GM12891 (cell line): ENCODE data around the gene KLB.

Experiments
- PAX5 ChIP-seq: IDR thresholded peaks from 2 replicates; pipeline ENCODE4 v1.6.1; 2011; ENCODE audit warnings: low read length, moderate library complexity, mild to moderate bottlenecking; ENCODE audit not compliant: insufficient read depth, severe bottlenecking
- POLR2A ChIP-seq: IDR thresholded peaks from 2 replicates; pipeline ENCODE4 v1.6.1; 2011; ENCODE audit warnings: low read depth, low read length, control low read depth
- POLR2AphosphoS5 ChIP-seq: IDR thresholded peaks from 2 replicates; pipeline ENCODE4 v1.6.1; 2011; ENCODE audit warnings: low read depth, low read length, control low read depth
- POU2F2 ChIP-seq: IDR thresholded peaks from 2 replicates; pipeline ENCODE4 v1.6.1; 2011; ENCODE audit warnings: low read depth, mild to moderate bottlenecking, control low read depth, low read length, moderate library complexity
- SPI1 ChIP-seq: IDR thresholded peaks from 2 replicates; pipeline ENCODE4 v1.6.1; 2011; ENCODE audit warnings: low read depth, low read length, control low read depth
- TAF1 ChIP-seq: IDR thresholded peaks from 2 replicates; pipeline ENCODE4 v1.6.1; 2011; ENCODE audit warnings: low read depth, low read length, control low read depth

- TF ChIP-seq POLR2A (no peak), SPI1 (peak; percentile 71), POLR2AphosphoS5 (no peak), TAF1 (no peak), PAX5 (no peak), POU2F2 (no peak)
Measured at GRCh38 chr4:39357002-39357401, 49.7 kb upstream of the KLB start.
